Prostate gland (tissue), 2 donors: Measurements from ENCODE around the gene NBPF11. TPM values are rescaled to one million over a fixed set of nuclear protein-coding genes. Genes with fewer than 3 reads are reported as not detected.
"Not testable (repeated sequence)": the region's sequence is repeated elsewhere in the genome, so short reads cannot be mapped to it uniquely, and the experiment has no call there.

Source experiments
- DNase-seq: peaks from one replicate; pipeline ENCODE4 v3.0.0-alpha.2; 2019; ENCODE audit warnings: low spot score
- H3K27ac ChIP-seq, 2 donors: fragments of 200-600 bp; sonication (generic); 2 replicates each; pipeline ENCODE4 v1.5.1; 2017 to 2019
- H3K27me3 ChIP-seq: fragments of 200-600 bp; sonication (generic); replicated peaks from 2 replicates; pipeline ENCODE4 v1.5.1; 2019; ENCODE audit not compliant: insufficient read depth
- H3K36me3 ChIP-seq, 2 donors: fragments of 200-600 bp; sonication (generic); 1 replicate in 1 of 2; 2 replicates in 1 of 2; pipeline versions ENCODE4 v1.5.1 to v1.8.1; 2017 to 2019
- H3K4me1 ChIP-seq: fragments of 200-600 bp; sonication (generic); replicated peaks from 2 replicates; pipeline ENCODE4 v1.5.1; 2019
- H3K4me3 ChIP-seq, 2 donors: fragments of 200-600 bp; sonication (generic); 2 replicates each; pipeline ENCODE4 v1.5.1; 2017 to 2019
- H3K9me3 ChIP-seq: fragments of 200-600 bp; sonication (generic); 2 replicates; pipeline ENCODE4 v1.5.1; 2017
- WGBS: methylation state at CpG from one replicate; pipeline ENCODE4 v1.1.5; 2018; 5-methylcytosine and 5-hydroxymethylcytosine counted together
- intact Hi-C: fragments of 100-400 bp; cut with DNase I; formaldehyde crosslinking; loops from one replicate; pipeline ENCODE4 v1.14.2; 2022
- total RNA-seq, 2 donors: library from RNA; depleted of rRNA; stranded (reverse); fragments of >200 nt; gene quantifications; one replicate each; pipeline ENCODE4 v1.1.0, GENCODE V29; 2016
- TF ChIP-seq, protein P1 (sequence below), 4 experiments: fragments of 200-600 bp in 2 of 4; fragments of 450-650 bp in 2 of 4; sonication (generic) in 2 of 4; IDR thresholded peaks; 1 replicate in 3 of 4; 2 replicates in 1 of 4; pipeline ENCODE4 v1.5.1; 2016 to 2019; ENCODE audit warnings: antibody characterized with exemption in 4 of 4, mild to moderate bottlenecking in 2 of 4, moderate library complexity in 2 of 4

The NBPF11 gene
- total RNA-seq, 2 donors from 2014 or later: 8.7 to 16.0 TPM

DNA sequence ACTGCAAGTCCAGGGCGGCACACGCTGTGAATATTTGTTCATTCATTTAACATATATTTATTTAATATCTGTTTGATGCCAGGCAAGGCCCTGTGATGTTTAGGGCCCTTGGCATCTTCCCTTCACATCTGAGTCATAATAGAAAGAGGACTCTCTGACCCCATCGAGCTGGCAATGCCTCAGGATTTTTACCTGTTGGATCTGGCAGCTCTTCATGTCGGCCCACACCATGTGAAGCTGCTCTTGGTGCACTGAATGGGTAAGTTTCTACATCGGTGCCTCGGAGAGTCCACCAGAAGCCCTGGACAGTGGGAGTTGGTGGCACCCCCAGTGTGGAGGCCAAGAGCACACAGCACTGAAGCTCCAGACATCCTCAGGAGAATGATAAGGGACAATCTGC lies 8.9 kb downstream of the NBPF11 start:
- H3K36me3 ChIP-seq, H3K27me3 ChIP-seq, H3K4me3 ChIP-seq, intact Hi-C loops, H3K4me1 ChIP-seq, H3K9me3 ChIP-seq, H3K27ac ChIP-seq, DNase-seq: not testable (repeated sequence)
- WGBS: 91% methylated on average over 4 of the region's 6 CpGs

DNA sequence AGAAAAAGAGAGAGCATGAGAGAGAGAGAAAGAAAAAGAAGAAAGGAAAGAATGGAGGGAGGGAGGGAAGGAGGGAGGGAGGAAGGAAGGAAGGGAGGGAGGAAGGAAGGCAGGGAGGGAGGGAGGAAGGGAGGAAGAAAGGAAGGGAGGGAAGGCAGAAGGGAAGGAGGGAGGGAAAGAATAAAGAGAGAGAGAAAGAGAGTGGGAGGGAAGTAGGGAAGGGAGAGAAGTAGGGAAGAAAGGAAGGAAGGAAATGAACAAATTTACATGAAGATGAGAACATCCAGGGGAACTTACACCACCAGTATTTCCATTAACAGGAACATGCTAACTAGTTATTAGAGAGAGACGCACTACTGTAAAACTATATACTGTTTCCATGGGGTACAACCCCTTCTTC lies 10.1 kb downstream of the NBPF11 start:
- DNase-seq, intact Hi-C loops, H3K27ac ChIP-seq, H3K36me3 ChIP-seq, H3K27me3 ChIP-seq, H3K9me3 ChIP-seq, H3K4me3 ChIP-seq, H3K4me1 ChIP-seq: not testable (repeated sequence)
- WGBS: 88% methylated on average over 1 of the region's 1 CpG

GRCh38 chr1:148138606-148139005 lies 13.5 kb downstream of the NBPF11 start:
- no CpG with 5 or more reads among the region's 2 CpGs for WGBS

DNA sequence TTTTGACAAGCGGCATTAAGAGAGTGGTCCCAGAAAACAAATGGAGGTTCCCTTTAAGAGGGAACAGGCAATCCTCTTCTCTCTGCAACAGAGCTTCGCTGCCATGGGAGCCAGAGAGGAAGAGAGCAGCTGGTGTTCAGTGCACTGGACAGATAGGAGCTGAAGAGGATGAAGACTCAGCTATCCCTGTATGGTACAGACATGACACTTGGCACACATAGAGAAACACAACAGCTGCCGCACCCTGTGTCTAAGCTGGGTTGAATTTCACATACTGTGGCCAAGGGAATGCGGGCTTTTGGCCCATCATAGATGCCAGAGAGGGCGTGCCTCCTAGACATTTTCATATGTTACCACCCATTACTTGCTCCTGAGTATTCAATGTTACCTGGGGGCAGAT lies 29.7 kb downstream of the NBPF11 start:
- H3K4me3 ChIP-seq, H3K36me3 ChIP-seq, H3K9me3 ChIP-seq, H3K27ac ChIP-seq, intact Hi-C loops, H3K27me3 ChIP-seq, H3K4me1 ChIP-seq, DNase-seq: not testable (repeated sequence)
- WGBS: 71% methylated on average over 5 of the region's 5 CpGs

More at GRCh38 chr1:148138606-148139005, 13.5 kb downstream of the NBPF11 start:
- DNase-seq, H3K27ac ChIP-seq, H3K4me1 ChIP-seq, H3K4me3 ChIP-seq, H3K27me3 ChIP-seq, H3K36me3 ChIP-seq, intact Hi-C loops, H3K9me3 ChIP-seq: not testable (repeated sequence)

DNA sequence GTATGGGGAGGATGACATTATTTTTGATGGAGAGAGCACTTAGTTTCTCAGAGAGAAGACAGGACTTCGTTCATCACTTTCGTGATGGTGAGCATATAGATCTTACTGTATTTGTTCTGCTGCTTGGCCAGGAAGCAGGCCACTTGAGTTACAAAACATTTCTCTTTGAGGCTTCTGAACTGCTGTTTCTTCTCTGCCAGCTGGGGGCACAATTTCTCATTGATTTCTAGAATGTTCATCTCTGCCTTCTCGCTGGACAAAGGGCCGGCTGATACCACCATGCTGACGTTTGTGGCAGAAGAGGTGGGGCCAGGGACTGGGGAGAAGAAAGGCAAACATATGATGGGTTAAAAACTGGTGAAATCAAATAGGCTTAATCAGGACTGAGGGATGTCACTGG lies 31.7 kb downstream of the NBPF11 start:
- intact Hi-C loops, H3K4me3 ChIP-seq, H3K4me1 ChIP-seq, DNase-seq, H3K9me3 ChIP-seq, H3K27me3 ChIP-seq, H3K36me3 ChIP-seq, H3K27ac ChIP-seq: not testable (repeated sequence)
- TF ChIP-seq, protein P1, sequence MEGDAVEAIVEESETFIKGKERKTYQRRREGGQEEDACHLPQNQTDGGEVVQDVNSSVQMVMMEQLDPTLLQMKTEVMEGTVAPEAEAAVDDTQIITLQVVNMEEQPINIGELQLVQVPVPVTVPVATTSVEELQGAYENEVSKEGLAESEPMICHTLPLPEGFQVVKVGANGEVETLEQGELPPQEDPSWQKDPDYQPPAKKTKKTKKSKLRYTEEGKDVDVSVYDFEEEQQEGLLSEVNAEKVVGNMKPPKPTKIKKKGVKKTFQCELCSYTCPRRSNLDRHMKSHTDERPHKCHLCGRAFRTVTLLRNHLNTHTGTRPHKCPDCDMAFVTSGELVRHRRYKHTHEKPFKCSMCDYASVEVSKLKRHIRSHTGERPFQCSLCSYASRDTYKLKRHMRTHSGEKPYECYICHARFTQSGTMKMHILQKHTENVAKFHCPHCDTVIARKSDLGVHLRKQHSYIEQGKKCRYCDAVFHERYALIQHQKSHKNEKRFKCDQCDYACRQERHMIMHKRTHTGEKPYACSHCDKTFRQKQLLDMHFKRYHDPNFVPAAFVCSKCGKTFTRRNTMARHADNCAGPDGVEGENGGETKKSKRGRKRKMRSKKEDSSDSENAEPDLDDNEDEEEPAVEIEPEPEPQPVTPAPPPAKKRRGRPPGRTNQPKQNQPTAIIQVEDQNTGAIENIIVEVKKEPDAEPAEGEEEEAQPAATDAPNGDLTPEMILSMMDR (IDR thresholded peaks at IDR 0.05): peak in 1 of 4 experiments; percentile 19
- 34% methylated on average over 5 of the region's 5 CpGs for WGBS

DNA sequence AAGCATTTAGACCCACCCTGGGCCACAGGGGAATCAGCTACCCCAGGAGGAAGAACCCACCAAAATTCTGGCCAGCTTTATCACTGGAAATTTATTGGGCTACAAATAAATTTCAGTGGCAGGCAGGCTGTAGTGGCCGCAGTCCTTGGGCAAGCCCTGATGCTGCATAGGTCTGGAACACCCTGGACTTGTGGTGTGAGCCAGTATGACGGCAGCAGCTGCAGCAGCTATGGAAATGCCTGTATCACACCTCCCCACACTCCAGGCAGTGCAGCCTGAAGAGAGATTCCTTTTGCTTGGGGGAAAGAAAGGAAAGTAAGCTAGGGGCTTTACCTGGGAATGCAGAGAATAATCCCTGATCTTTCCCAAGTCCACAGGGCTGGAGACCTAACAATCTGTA lies 56.3 kb downstream of the NBPF11 start:
- WGBS: 54% methylated on average over 2 of the region's 2 CpGs
- H3K27me3 ChIP-seq, intact Hi-C loops, H3K9me3 ChIP-seq, H3K36me3 ChIP-seq, H3K27ac ChIP-seq, DNase-seq, H3K4me3 ChIP-seq, H3K4me1 ChIP-seq: not testable (repeated sequence)

- H3K4me3 ChIP-seq, intact Hi-C loops, H3K27ac ChIP-seq, H3K36me3 ChIP-seq, H3K4me1 ChIP-seq, H3K27me3 ChIP-seq, H3K9me3 ChIP-seq, DNase-seq: not testable (repeated sequence)
- no CpG with 5 or more reads among the region's 1 CpG for WGBS
Observed at GRCh38 chr1:148086196-148086595, 65.9 kb downstream of the NBPF11 start.

DNA sequence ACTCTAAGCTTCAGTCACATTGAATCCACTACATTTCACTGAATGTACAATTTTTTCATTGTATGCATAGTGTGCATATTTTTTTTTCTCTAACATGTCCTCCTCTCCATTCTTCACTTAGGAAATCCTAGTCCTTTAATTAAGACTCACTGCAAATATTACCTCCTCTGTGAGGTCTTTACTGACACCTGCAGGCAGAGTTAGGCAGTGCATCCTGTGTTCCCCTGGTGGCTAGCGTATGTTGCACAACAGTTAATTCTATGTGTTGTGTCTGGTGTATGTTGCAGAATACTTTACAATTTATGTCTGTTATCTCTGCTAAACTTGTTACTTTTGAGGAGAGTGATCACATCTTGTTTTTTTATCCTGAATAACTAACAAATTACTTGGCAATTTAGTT lies 70.9 kb downstream of the NBPF11 start:
- H3K27ac ChIP-seq, H3K9me3 ChIP-seq, H3K36me3 ChIP-seq, H3K4me3 ChIP-seq, intact Hi-C loops, H3K4me1 ChIP-seq, DNase-seq, H3K27me3 ChIP-seq: not testable (repeated sequence)
- no CpG with 5 or more reads among the region's 1 CpG for WGBS

GRCh38 chr1:148078632-148079519 lies 73.2 kb downstream of the NBPF11 start:
- H3K4me3 ChIP-seq, H3K4me1 ChIP-seq, H3K9me3 ChIP-seq, DNase-seq, H3K27me3 ChIP-seq, H3K27ac ChIP-seq, intact Hi-C loops, H3K36me3 ChIP-seq: not testable (repeated sequence)
- no CpG with 5 or more reads among the region's 54 CpGs for WGBS

- H3K36me3 ChIP-seq, H3K4me3 ChIP-seq, intact Hi-C loops, H3K27me3 ChIP-seq, DNase-seq, H3K4me1 ChIP-seq, H3K27ac ChIP-seq, H3K9me3 ChIP-seq: not testable (repeated sequence)
- WGBS: no CpG with 5 or more reads among the region's 13 CpGs
Observed at GRCh38 chr1:148078090-148078489, 74.0 kb downstream of the NBPF11 start.

DNA sequence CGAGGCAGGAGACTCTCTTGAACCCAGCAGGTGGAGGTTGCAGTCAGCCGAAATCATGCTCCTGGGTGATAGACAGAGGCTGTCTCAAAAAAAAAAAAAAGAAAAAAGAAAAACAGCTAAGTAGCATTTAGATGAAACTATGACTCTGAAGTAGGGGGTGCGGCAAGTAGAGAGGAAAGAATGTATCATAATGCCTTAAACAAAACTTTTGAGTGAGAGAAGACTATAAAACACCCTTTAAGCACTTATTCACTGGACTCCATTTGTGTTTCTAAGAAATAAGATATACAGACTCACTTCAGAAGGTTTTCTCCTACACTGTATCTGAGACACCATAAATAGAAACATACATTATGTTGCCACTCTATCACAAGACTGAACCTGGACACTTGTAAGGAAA lies 74.6 kb downstream of the NBPF11 start:
- H3K9me3 ChIP-seq, DNase-seq, H3K36me3 ChIP-seq, H3K27me3 ChIP-seq, intact Hi-C loops, H3K4me3 ChIP-seq, H3K4me1 ChIP-seq, H3K27ac ChIP-seq: not testable (repeated sequence)
- no CpG with 5 or more reads among the region's 3 CpGs for WGBS

GRCh38 chr1:148073392-148073791 lies 78.7 kb downstream of the NBPF11 start:
- H3K4me3 ChIP-seq, H3K27ac ChIP-seq, intact Hi-C loops, H3K36me3 ChIP-seq, H3K4me1 ChIP-seq, H3K9me3 ChIP-seq, DNase-seq, H3K27me3 ChIP-seq: not testable (repeated sequence)
- WGBS: no CpG with 5 or more reads among the region's 5 CpGs
